Bronchial epithelial cell (primary cell): Measurements from ENCODE around the gene DLX2. TPM values are rescaled to one million over a fixed set of nuclear protein-coding genes. Genes with fewer than 3 reads are reported as not detected.
"Not testable (repeated sequence)": the region's sequence is repeated elsewhere in the genome, so short reads cannot be mapped to it uniquely, and the experiment has no call there.

Experiments
- DNase-seq: peaks from one replicate; pipeline ENCODE4 v3.0.0-alpha.2; 2010; ENCODE audit warnings: low read depth
- FAIRE-seq: peaks from 2 replicates; lab custom pipeline; 2011; peaks lifted over from hg19 to GRCh38; lab: Jason Lieb, UNC
- H3K27me3 ChIP-seq: 2 replicates; pipeline ENCODE4 v1.5.1; 2011; ENCODE audit warnings: low read length; ENCODE audit not compliant: control insufficient read depth, insufficient read depth
- H3K36me3 ChIP-seq: 2 replicates; pipeline ENCODE4 v1.5.1; 2011; ENCODE audit warnings: low read length; ENCODE audit not compliant: control insufficient read depth, insufficient read depth
- H3K4me3 ChIP-seq: 2 replicates; pipeline ENCODE4 v1.5.1; 2011; ENCODE audit warnings: mild to moderate bottlenecking, low read depth, low read length, control low read depth
- CTCF ChIP-seq: IDR thresholded peaks from 2 replicates; pipeline ENCODE4 v1.5.1; 2011; ENCODE audit warnings: mild to moderate bottlenecking, moderate library complexity, low read length, control low read depth, inconsistent platforms; ENCODE audit not compliant: insufficient read depth, severe bottlenecking
- total RNA-seq: library from RNA; depleted of rRNA; stranded (reverse); fragments of >200 nt; gene quantifications from 2 replicates; pipeline ENCODE4 v1.2.1, GENCODE V29; 2014

Gene DLX2
- total RNA-seq, 1 donor from 2014 or later = not detected

GRCh38 chr2:172120118-172120517 is 17.4 kb upstream of the DLX2 start:
- no peak for DNase-seq
- Histone ChIP-seq H3K4me3 (no peak overlapping the region), H3K27me3 (no peaks in the 10 kb centered on the region), H3K36me3 (no peaks in the 10 kb centered on the region)
- no peak for TF ChIP-seq CTCF
- FAIRE-seq = no peak

GRCh38 chr2:172119089-172119488 is 16.4 kb upstream of the DLX2 start:
- Histone ChIP-seq H3K36me3 (no peaks in the 10 kb centered on the region), H3K27me3 (no peaks in the 10 kb centered on the region), H3K4me3 (no peak overlapping the region)
- TF ChIP-seq CTCF = no peak
- no peak for FAIRE-seq
- DNase-seq = peak; percentile 95

GRCh38 chr2:172116107-172116506 is 13.4 kb upstream of the DLX2 start:
- TF ChIP-seq CTCF = no peak
- DNase-seq (no peak), FAIRE-seq (no peak)
- Histone ChIP-seq H3K36me3 (no peaks in the 10 kb centered on the region), H3K27me3 (no peaks in the 10 kb centered on the region), H3K4me3 (no peak overlapping the region)

GRCh38 chr2:172114579-172114978 is 11.9 kb upstream of the DLX2 start:
- Histone ChIP-seq H3K27me3 (no peaks in the 10 kb centered on the region), H3K36me3 (no peaks in the 10 kb centered on the region), H3K4me3 (no peak overlapping the region)
- FAIRE-seq (no peak), DNase-seq (no peak)
- no peak for TF ChIP-seq CTCF

GRCh38 chr2:172114176-172114575 is 11.5 kb upstream of the DLX2 start:
- not testable (repeated sequence) for H3K27me3 ChIP-seq, DNase-seq, H3K4me3 ChIP-seq, FAIRE-seq, H3K36me3 ChIP-seq

GRCh38 chr2:172113617-172114016 is 10.9 kb upstream of the DLX2 start:
- no peak for DNase-seq
- no peak for TF ChIP-seq CTCF
- H3K27me3 ChIP-seq = no peaks in the 10 kb centered on the region
- no peaks in the 10 kb centered on the region for H3K36me3 ChIP-seq
- FAIRE-seq = no peak
- no peak overlapping the region for H3K4me3 ChIP-seq
